T-helper 1 cell treated with Interleukin-12 subunit alpha and Interleukin-12 subunit beta and Interleukin-4 antibody, amounts not matched to agents 30 μg/mL and 1 μg/mL, for 36 hours (primary cell): Measurements from ENCODE around the gene GNA14.
"Not testable (repeated sequence)": the region's sequence is repeated elsewhere in the genome, so short reads cannot be mapped to it uniquely, and the experiment has no call there.

Experiments
- H3K27ac Mint-ChIP-seq: one replicate; pipeline ENCODE4 v1.8.0; 2021; ENCODE audit warnings: mild to moderate bottlenecking, mixed read lengths
- H3K27me3 Mint-ChIP-seq: one replicate; pipeline ENCODE4 v1.8.0; 2021; ENCODE audit warnings: low read depth, mixed read lengths
- H3K36me3 Mint-ChIP-seq: one replicate; pipeline ENCODE4 v1.8.0; 2021; ENCODE audit warnings: low read depth, mixed read lengths
- H3K4me1 Mint-ChIP-seq: one replicate; pipeline ENCODE4 v1.8.0; 2021; ENCODE audit warnings: low read depth, mixed read lengths
- H3K4me3 Mint-ChIP-seq: one replicate; pipeline ENCODE4 v1.8.0; 2021; ENCODE audit warnings: mild to moderate bottlenecking, moderate library complexity, mixed read lengths
- H3K9me3 Mint-ChIP-seq: one replicate; pipeline ENCODE4 v1.8.0; 2021; ENCODE audit warnings: mixed read lengths

Gene GNA14

GRCh38 chr9:77648234-77649108, at the start of gene GNA14:
TSS of gene GNA14 (minus strand) at chr9:77648322. CDS start at chr9:77647793, 529 bp downstream.
- Mint-ChIP-seq H3K4me3 (peak within 1 kb of the TSS; percentile 64), H3K9me3 (no peaks in the 10 kb centered on the region), H3K27ac (no peak within 1 kb of the TSS), H3K27me3 (peaks cover 58% of the 10 kb centered on the region), H3K36me3 (peaks cover 2% of the 10 kb centered on the region), H3K4me1 (peaks cover 6% of the 10 kb centered on the region)

GRCh38 chr9:77697238-77697984, 49.3 kb upstream of the GNA14 start:
- H3K4me1 Mint-ChIP-seq: no peaks in the 10 kb centered on the region
- H3K27me3 Mint-ChIP-seq: peaks cover 36% of the 10 kb centered on the region
- H3K9me3 Mint-ChIP-seq: no peaks in the 10 kb centered on the region
- H3K36me3 Mint-ChIP-seq: no peaks in the 10 kb centered on the region
- H3K27ac Mint-ChIP-seq: no peak overlapping the region
- no peak overlapping the region for H3K4me3 Mint-ChIP-seq

GRCh38 chr9:77690723-77691122, 42.6 kb upstream of the GNA14 start:
- H3K27me3 Mint-ChIP-seq: peaks cover 22% of the 10 kb centered on the region
- not testable (repeated sequence) for H3K9me3 Mint-ChIP-seq, H3K36me3 Mint-ChIP-seq, H3K27ac Mint-ChIP-seq, H3K4me3 Mint-ChIP-seq, H3K4me1 Mint-ChIP-seq

- H3K27ac Mint-ChIP-seq, H3K4me3 Mint-ChIP-seq, H3K36me3 Mint-ChIP-seq, H3K9me3 Mint-ChIP-seq, H3K4me1 Mint-ChIP-seq: not testable (repeated sequence)
- H3K27me3 Mint-ChIP-seq: peaks cover 21% of the 10 kb centered on the region
These were observed 42.0 kb upstream of the GNA14 start for GRCh38 chr9:77690119-77690518.

GRCh38 chr9:77687737-77688136, 39.6 kb upstream of the GNA14 start:
- H3K4me1 Mint-ChIP-seq, H3K27ac Mint-ChIP-seq, H3K27me3 Mint-ChIP-seq, H3K4me3 Mint-ChIP-seq, H3K9me3 Mint-ChIP-seq, H3K36me3 Mint-ChIP-seq: not testable (repeated sequence)

- Mint-ChIP-seq H3K27ac (no peak overlapping the region), H3K36me3 (no peaks in the 10 kb centered on the region), H3K4me3 (no peak overlapping the region), H3K27me3 (peaks cover 5% of the 10 kb centered on the region), H3K4me1 (no peaks in the 10 kb centered on the region), H3K9me3 (no peaks in the 10 kb centered on the region)
These were observed 32.5 kb upstream of the GNA14 start for GRCh38 chr9:77680581-77680980.

GRCh38 chr9:77679661-77680368, 31.7 kb upstream of the GNA14 start:
- Mint-ChIP-seq H3K27me3 (peaks cover 5% of the 10 kb centered on the region), H3K4me1 (no peaks in the 10 kb centered on the region), H3K36me3 (no peaks in the 10 kb centered on the region), H3K9me3 (no peaks in the 10 kb centered on the region), H3K27ac (no peak overlapping the region), H3K4me3 (no peak overlapping the region)

GRCh38 chr9:77679088-77679487, 31.0 kb upstream of the GNA14 start:
- Mint-ChIP-seq H3K4me1 (no peaks in the 10 kb centered on the region), H3K27me3 (peaks cover 5% of the 10 kb centered on the region), H3K9me3 (no peaks in the 10 kb centered on the region), H3K36me3 (no peaks in the 10 kb centered on the region), H3K27ac (no peak overlapping the region), H3K4me3 (no peak overlapping the region)

- peaks cover 5% of the 10 kb centered on the region for H3K27me3 Mint-ChIP-seq
- H3K36me3 Mint-ChIP-seq: no peaks in the 10 kb centered on the region
- H3K27ac Mint-ChIP-seq: no peak overlapping the region
- H3K9me3 Mint-ChIP-seq: no peaks in the 10 kb centered on the region
- no peak overlapping the region for H3K4me3 Mint-ChIP-seq
- no peaks in the 10 kb centered on the region for H3K4me1 Mint-ChIP-seq
These were observed 29.9 kb upstream of the GNA14 start for GRCh38 chr9:77677957-77678535.

GRCh38 chr9:77677397-77677796, 29.3 kb upstream of the GNA14 start:
- Mint-ChIP-seq H3K4me3 (no peak overlapping the region), H3K4me1 (no peaks in the 10 kb centered on the region), H3K27ac (no peak overlapping the region), H3K36me3 (no peaks in the 10 kb centered on the region), H3K27me3 (peaks cover 5% of the 10 kb centered on the region), H3K9me3 (no peaks in the 10 kb centered on the region)

GRCh38 chr9:77673941-77674791, 26.0 kb upstream of the GNA14 start:
- Mint-ChIP-seq H3K4me1 (no peaks in the 10 kb centered on the region), H3K27ac (no peak overlapping the region), H3K9me3 (no peaks in the 10 kb centered on the region), H3K27me3 (no peaks in the 10 kb centered on the region), H3K36me3 (no peaks in the 10 kb centered on the region), H3K4me3 (no peak overlapping the region)

- Mint-ChIP-seq H3K27ac (no peak overlapping the region), H3K9me3 (no peaks in the 10 kb centered on the region), H3K36me3 (no peaks in the 10 kb centered on the region), H3K27me3 (peaks cover 3% of the 10 kb centered on the region), H3K4me1 (no peaks in the 10 kb centered on the region), H3K4me3 (no peak overlapping the region)
These were observed 24.1 kb upstream of the GNA14 start for GRCh38 chr9:77672183-77672582.

GRCh38 chr9:77667151-77667550, 19.0 kb upstream of the GNA14 start:
- no peaks in the 10 kb centered on the region for H3K4me1 Mint-ChIP-seq
- H3K27ac Mint-ChIP-seq: no peak overlapping the region
- H3K27me3 Mint-ChIP-seq: peaks cover 22% of the 10 kb centered on the region
- H3K36me3 Mint-ChIP-seq: no peaks in the 10 kb centered on the region
- H3K9me3 Mint-ChIP-seq: no peaks in the 10 kb centered on the region
- no peak overlapping the region for H3K4me3 Mint-ChIP-seq

GRCh38 chr9:77663754-77664153, 15.6 kb upstream of the GNA14 start:
- Mint-ChIP-seq H3K9me3 (no peaks in the 10 kb centered on the region), H3K27ac (no peak overlapping the region), H3K36me3 (no peaks in the 10 kb centered on the region), H3K4me3 (no peak overlapping the region), H3K27me3 (peaks cover 22% of the 10 kb centered on the region), H3K4me1 (no peaks in the 10 kb centered on the region)
